GM12878 (cell line): ENCODE results near the gene DIO3. TPM values are rescaled to one million over a fixed set of nuclear protein-coding genes. Genes with fewer than 3 reads are reported as not detected.

Experiments used
- ATAC-seq: fragments of 200-7000 bp; cut with Tn5 transposase; 3 replicates; pipeline ENCODE4 v1.9.1; 2020; ENCODE audit warnings: mild to moderate bottlenecking, moderate library complexity
- BruUV-seq: library from RNA; stranded (reverse); fragments of 400-500 nt; replicated peaks from 2 replicates; lab custom pipeline; 2021; lab: Mats Ljungman, UMichigan
- CTCF ChIA-PET: fragments of 300-600 bp; sonication (Branson Sonifier 250); formaldehyde crosslinking; extraction: SDS; loops from one replicate; lab custom pipeline; 2021; ENCODE audit warnings: inconsistent platforms; lab: Yijun Ruan, JAX
- POLR2A ChIA-PET: fragments of 350-600 bp; formaldehyde crosslinking; extraction: SDS; loops from one replicate; lab custom pipeline; 2021; ENCODE audit warnings: inconsistent platforms; lab: Charles Lee
- RAD21 ChIA-PET: fragments of 300-600 bp; sonication (Branson Sonifier 250); formaldehyde crosslinking; loops from one replicate; lab custom pipeline; 2023; ENCODE audit warnings: antibody characterized with exemption; ENCODE audit not compliant: unreplicated experiment; lab: Charles Lee
- SMC1A ChIA-PET: fragments of 300-600 bp; sonication (Branson Sonifier 250); formaldehyde crosslinking; loops from one replicate; lab custom pipeline; 2023; ENCODE audit not compliant: unreplicated experiment, uncharacterized antibody; lab: Charles Lee
- DNase-seq: peaks from one replicate; pipeline ENCODE4 v3.0.0-alpha.2; 2011; ENCODE audit warnings: low read depth, low spot score
- FAIRE-seq: peaks from 3 replicates; lab custom pipeline; 2011; peaks lifted over from hg19 to GRCh38; lab: Jason Lieb, UNC
- H2AFZ ChIP-seq: 2 replicates; pipeline ENCODE4 v1.6.0; 2011; ENCODE audit warnings: low read depth, low read length, control low read depth; ENCODE audit not compliant: control insufficient read depth
- H3K27ac ChIP-seq: 2 replicates; pipeline ENCODE4 v1.5.1; 2011; ENCODE audit warnings: control low read depth; ENCODE audit not compliant: control insufficient read depth, insufficient read depth
- H3K27me3 ChIP-seq, 2 experiments: replicated peaks in 1 of 2; 2 replicates each; pipeline versions ENCODE4 v1.6.0 to v1.6.1; 2011; ENCODE audit warnings: low read length in 1 of 2; ENCODE audit not compliant: control insufficient read depth in 2 of 2, insufficient read depth in 2 of 2
- H3K36me3 ChIP-seq, 2 experiments: 2 replicates each; pipeline ENCODE4 v1.5.1; 2011; ENCODE audit warnings: low read length in 1 of 2; ENCODE audit not compliant: control insufficient read depth in 2 of 2, insufficient read depth in 2 of 2
- H3K4me1 ChIP-seq: 2 replicates; pipeline ENCODE4 v1.6.1; 2011; ENCODE audit warnings: mild to moderate bottlenecking, low read length, moderate library complexity, mixed read lengths; ENCODE audit not compliant: control insufficient read depth, insufficient read depth
- H3K4me2 ChIP-seq: 2 replicates; pipeline ENCODE4 v1.6.0; 2011; ENCODE audit warnings: control low read depth; ENCODE audit not compliant: control insufficient read depth, insufficient read depth
- H3K4me3 ChIP-seq: fragments of 200-600 bp; sonication (generic); 2 replicates; pipeline ENCODE4 v1.5.1; 2016
- H3K79me2 ChIP-seq: 2 replicates; pipeline ENCODE4 v1.6.0; 2011; ENCODE audit warnings: low read length; ENCODE audit not compliant: control insufficient read depth, insufficient read depth
- H3K9ac ChIP-seq: 2 replicates; pipeline ENCODE4 v1.8.0; 2011; ENCODE audit warnings: low read length, control low read depth, mixed read lengths; ENCODE audit not compliant: control insufficient read depth, insufficient read depth
- H3K9me3 ChIP-seq: replicated peaks from 3 replicates; pipeline ENCODE4 v1.5.1; 2011; ENCODE audit warnings: mild to moderate bottlenecking, low read length; ENCODE audit not compliant: control insufficient read depth, insufficient read depth
- H4K20me1 ChIP-seq: 2 replicates; pipeline ENCODE4 v1.6.0; 2011; ENCODE audit not compliant: control insufficient read depth, insufficient read depth
- BCL3 ChIP-seq: IDR thresholded peaks from 2 replicates; pipeline ENCODE4 v1.6.1; 2011; ENCODE audit warnings: borderline replicate concordance, low read depth, mild to moderate bottlenecking, moderate library complexity, low read length; ENCODE audit not compliant: insufficient read depth, poor library complexity, severe bottlenecking
- GATAD2B ChIP-seq: fragments of 450-650 bp; conservative IDR thresholded peaks from 2 replicates; pipeline ENCODE4 v1.6.1; 2017; ENCODE audit warnings: low read depth, mild to moderate bottlenecking, moderate library complexity
- HDAC6 ChIP-seq: fragments of 200-600 bp; sonication (generic); IDR thresholded peaks from one replicate; pipeline ENCODE4 v1.8.0; 2017; ENCODE audit warnings: antibody characterized with exemption; ENCODE audit not compliant: unreplicated experiment
- IKZF2 ChIP-seq, 2 experiments: fragments of 450-650 bp; IDR thresholded peaks; 2 replicates each; pipeline ENCODE4 v1.6.1; 2017; ENCODE audit warnings: mild to moderate bottlenecking in 2 of 2, moderate library complexity in 2 of 2
- IRF4 ChIP-seq: IDR thresholded peaks from 2 replicates; pipeline ENCODE4 v1.6.1; 2011; ENCODE audit warnings: low read depth, low read length
- IRF5 ChIP-seq: fragments of 450-650 bp; IDR thresholded peaks from 2 replicates; pipeline ENCODE4 v1.6.1; 2017; ENCODE audit warnings: borderline replicate concordance
- JUND ChIP-seq: IDR thresholded peaks from 2 replicates; pipeline ENCODE4 v1.6.1; 2012; ENCODE audit warnings: low read depth, mild to moderate bottlenecking, low read length, improper control_type of control experiment, moderate library complexity
- KAT2A ChIP-seq: conservative IDR thresholded peaks from 2 replicates; pipeline ENCODE4 v1.6.1; 2011; ENCODE audit warnings: low read depth, low read length; ENCODE audit not compliant: control insufficient read depth
- KDM1A ChIP-seq: fragments of 200-600 bp; sonication (generic); IDR thresholded peaks from 2 replicates; pipeline ENCODE4 v1.6.1; 2016; ENCODE audit warnings: borderline replicate concordance
- NR2C1 ChIP-seq: fragments of 450-650 bp; IDR thresholded peaks from 2 replicates; pipeline ENCODE4 v1.6.1; 2017; ENCODE audit warnings: antibody characterized with exemption, mild to moderate bottlenecking, moderate library complexity
- PAX8 ChIP-seq: fragments of 450-650 bp; IDR thresholded peaks from 2 replicates; pipeline ENCODE4 v1.6.1; 2017; ENCODE audit warnings: mild to moderate bottlenecking, moderate library complexity
- RAD51 ChIP-seq: fragments of 450-650 bp; IDR thresholded peaks from 2 replicates; pipeline ENCODE4 v1.6.1; 2016; ENCODE audit warnings: moderate library complexity, mild to moderate bottlenecking, inconsistent platforms
- SREBF1 ChIP-seq: IDR thresholded peaks from 2 replicates; pipeline ENCODE4 v1.6.1; 2012; ENCODE audit warnings: mild to moderate bottlenecking, low read length
- TCF12 ChIP-seq: IDR thresholded peaks from 2 replicates; pipeline ENCODE4 v1.6.1; 2011; ENCODE audit warnings: low read depth, mild to moderate bottlenecking, low read length
- USF2 ChIP-seq: IDR thresholded peaks from 2 replicates; pipeline ENCODE4 v1.6.1; 2011; ENCODE audit warnings: low read depth, low read length, improper control_type of control experiment, borderline replicate concordance
- ZNF207 ChIP-seq: fragments of 450-650 bp; IDR thresholded peaks from 2 replicates; pipeline ENCODE4 v1.6.1; 2014; ENCODE audit warnings: antibody characterized with exemption, mild to moderate bottlenecking, borderline replicate concordance
- WGBS: methylation state at CpG from one replicate; pipeline ENCODE4 v1.1.6; 2016; ENCODE audit warnings: low lambda C conversion rate; ENCODE audit not compliant: insufficient replicate concordance, insufficient coverage; ENCODE audit errors: missing lambda C conversion rate; 5-methylcytosine and 5-hydroxymethylcytosine counted together
- in situ Hi-C: fragments of 300-500 bp; cut with MboI; formaldehyde crosslinking; loops from 9 replicates; pipeline ENCODE4 v1.14.3; 2018; ENCODE audit warnings: mixed read lengths
- intact Hi-C: fragments of 100-400 bp; cut with micrococcal nuclease; formaldehyde crosslinking; loops from one replicate; pipeline ENCODE4 v1.14.2; 2022; ENCODE audit not compliant: unreplicated experiment
- polyA plus RNA-seq, 11 experiments: library from polyadenylated mRNA; depleted of rRNA in 4 of 11; unstranded in 6 of 11; stranded (reverse) in 5 of 11; fragments of >200 nt; fragmentation: Nextera tagmentation in 4 of 11; fragmentation: Illumina TruSeq in 1 of 11; extraction: Ambion mirVana in 4 of 11; extraction: Trizol in 1 of 11; gene quantifications; 1 replicate in 1 of 11; 2 replicates in 10 of 11; pipeline versions ENCODE4 v1.2.1 to v1.2.3, GENCODE V29; 2011 to 2016; ENCODE audit warnings: inconsistent platforms in 2 of 11, missing spikeins in 2 of 11, low read depth in 1 of 11
- total RNA-seq, 4 experiments: library from RNA; depleted of rRNA in 3 of 4; stranded (reverse); fragments of >200 nt in 3 of 4; fragmentation: Illumina TruSeq in 1 of 4; extraction: Trizol in 1 of 4; gene quantifications; 2 replicates each; pipeline versions ENCODE4 v1.2.1 to v1.2.3, GENCODE V29; 2013 to 2021

The DIO3 gene
- total and polyA plus RNA-seq, 10 of the 15 experiments (the other 5 are each of a cell fraction or from before 2014, with no cell fraction given) = not detected

GRCh38 chr14:101595349-101595748 is 34.1 kb downstream of the DIO3 start:
- Histone ChIP-seq H2AFZ (no peak overlapping the region), H3K36me3 (no peaks in the 10 kb centered on the region), H3K9me3 (no peaks in the 10 kb centered on the region; the same call in 2 of the 3 replicates), H3K27me3 (no peaks in the 10 kb centered on the region), H4K20me1 (no peaks in the 10 kb centered on the region), H3K27ac (no peak overlapping the region), H3K4me2 (no peak overlapping the region), H3K79me2 (no peaks in the 10 kb centered on the region), H3K9ac (no peak overlapping the region), H3K4me3 (no peak overlapping the region), H3K4me1 (no peaks in the 10 kb centered on the region)
- ATAC-seq = no peak
- no TSS peak for BruUV-seq
- TF ChIP-seq KDM1A (no peak), GATAD2B (no peak), JUND (no peak), HDAC6 (no peak), IRF4 (no peak), TCF12 (no peak), RAD51 (no peak), PAX8 (no peak), KAT2A (no peak), IKZF2 (IDR thresholded peaks at IDR 0.05) (no peak), ZNF207 (no peak), USF2 (no peak), NR2C1 (no peak), BCL3 (no peak), SREBF1 (no peak), IRF5 (no peak)
- ChIA-PET RAD21 (no interaction called here), CTCF (no interaction called here), SMC1A (no interaction called here), POLR2A (no interaction called here)
- no peak for DNase-seq
- intact Hi-C loops = no loop called here
- FAIRE-seq = no peak
- in situ Hi-C loops = no loop called here
- 33% methylated on average over 4 of the region's 4 CpGs for WGBS
